ENCODE results near the gene NOP53. TPM values are rescaled to one million over a fixed set of nuclear protein-coding genes. Genes with fewer than 3 reads are reported as not detected.
"Not testable (repeated sequence)": the region's sequence is repeated elsewhere in the genome, so short reads cannot be mapped to it uniquely, and the experiment has no call there.

Gene NOP53
- polyA plus RNA-seq, 1 donor from 2014 or later = 87.0 TPM

DNA sequence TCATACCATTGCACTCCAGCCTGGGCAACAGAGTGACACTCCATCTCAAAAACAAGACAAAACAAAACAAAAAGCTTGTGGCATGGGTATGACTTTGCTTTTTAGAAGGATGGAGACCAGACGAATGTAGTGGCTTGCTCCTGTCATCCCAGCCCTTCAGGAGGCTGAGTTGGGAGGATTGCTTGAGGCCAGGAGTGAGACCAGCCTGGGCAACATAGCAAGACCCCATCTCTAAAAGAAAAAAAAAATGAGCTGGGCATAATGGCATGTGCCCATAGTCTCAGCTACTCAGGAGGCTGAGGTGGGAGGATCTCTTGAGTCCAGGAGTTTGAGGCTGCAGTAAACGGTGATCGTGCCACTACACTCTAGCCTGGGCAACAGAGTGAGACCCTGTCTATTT is 16.8 kb downstream of the NOP53 start:
- no peak overlapping the region for H3K27ac ChIP-seq (ENCODE audit: low read length)
- H3K9ac ChIP-seq (ENCODE audit: low read length) = no peak overlapping the region
- no peak overlapping the region for H3K4me3 ChIP-seq (ENCODE audit: low read length)
- no peaks in the 10 kb centered on the region for H3F3A ChIP-seq (ENCODE audit: insufficient read depth, low read length, poor library complexity, severe bottlenecking)
- no peaks in the 10 kb centered on the region for H3K27me3 ChIP-seq (ENCODE audit: insufficient read depth, low read depth, low read length)
- no peaks in the 10 kb centered on the region for H3K9me2 ChIP-seq (ENCODE audit: insufficient read depth, low read length)
- no peak overlapping the region for H2AFZ ChIP-seq (ENCODE audit: low read depth, low read length)
- H3K36me3 ChIP-seq (ENCODE audit: insufficient read depth, low read length) = no peaks in the 10 kb centered on the region
- H3K79me2 ChIP-seq (replicated peaks; ENCODE audit: insufficient read depth, low read length) = no peaks in the 10 kb centered on the region
- TF ChIP-seq POLR2AphosphoS5 (IDR thresholded peaks at IDR 0.05) (no peak), TAF1 (IDR thresholded peaks at IDR 0.05; ENCODE audit: low read depth) (no peak), RAD21 (conservative IDR thresholded peaks at IDR 0.05) (no peak), EZH2 (IDR thresholded peaks at IDR 0.05; ENCODE audit: borderline replicate concordance, insufficient read depth, low read length, poor library complexity, severe bottlenecking) (no peak), MXI1 (conservative IDR thresholded peaks at IDR 0.05; ENCODE audit: poor library complexity, severe bottlenecking) (no peak), SMC3 (conservative IDR thresholded peaks at IDR 0.05; ENCODE audit: poor library complexity) (no peak), EP300 (conservative IDR thresholded peaks at IDR 0.05; ENCODE audit: poor library complexity, severe bottlenecking) (no peak)
- TF ChIP-seq, protein P1, sequence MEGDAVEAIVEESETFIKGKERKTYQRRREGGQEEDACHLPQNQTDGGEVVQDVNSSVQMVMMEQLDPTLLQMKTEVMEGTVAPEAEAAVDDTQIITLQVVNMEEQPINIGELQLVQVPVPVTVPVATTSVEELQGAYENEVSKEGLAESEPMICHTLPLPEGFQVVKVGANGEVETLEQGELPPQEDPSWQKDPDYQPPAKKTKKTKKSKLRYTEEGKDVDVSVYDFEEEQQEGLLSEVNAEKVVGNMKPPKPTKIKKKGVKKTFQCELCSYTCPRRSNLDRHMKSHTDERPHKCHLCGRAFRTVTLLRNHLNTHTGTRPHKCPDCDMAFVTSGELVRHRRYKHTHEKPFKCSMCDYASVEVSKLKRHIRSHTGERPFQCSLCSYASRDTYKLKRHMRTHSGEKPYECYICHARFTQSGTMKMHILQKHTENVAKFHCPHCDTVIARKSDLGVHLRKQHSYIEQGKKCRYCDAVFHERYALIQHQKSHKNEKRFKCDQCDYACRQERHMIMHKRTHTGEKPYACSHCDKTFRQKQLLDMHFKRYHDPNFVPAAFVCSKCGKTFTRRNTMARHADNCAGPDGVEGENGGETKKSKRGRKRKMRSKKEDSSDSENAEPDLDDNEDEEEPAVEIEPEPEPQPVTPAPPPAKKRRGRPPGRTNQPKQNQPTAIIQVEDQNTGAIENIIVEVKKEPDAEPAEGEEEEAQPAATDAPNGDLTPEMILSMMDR (IDR thresholded peaks at IDR 0.05; ENCODE audit: poor library complexity, severe bottlenecking) = no peak
- TF ChIP-seq, protein P2, sequence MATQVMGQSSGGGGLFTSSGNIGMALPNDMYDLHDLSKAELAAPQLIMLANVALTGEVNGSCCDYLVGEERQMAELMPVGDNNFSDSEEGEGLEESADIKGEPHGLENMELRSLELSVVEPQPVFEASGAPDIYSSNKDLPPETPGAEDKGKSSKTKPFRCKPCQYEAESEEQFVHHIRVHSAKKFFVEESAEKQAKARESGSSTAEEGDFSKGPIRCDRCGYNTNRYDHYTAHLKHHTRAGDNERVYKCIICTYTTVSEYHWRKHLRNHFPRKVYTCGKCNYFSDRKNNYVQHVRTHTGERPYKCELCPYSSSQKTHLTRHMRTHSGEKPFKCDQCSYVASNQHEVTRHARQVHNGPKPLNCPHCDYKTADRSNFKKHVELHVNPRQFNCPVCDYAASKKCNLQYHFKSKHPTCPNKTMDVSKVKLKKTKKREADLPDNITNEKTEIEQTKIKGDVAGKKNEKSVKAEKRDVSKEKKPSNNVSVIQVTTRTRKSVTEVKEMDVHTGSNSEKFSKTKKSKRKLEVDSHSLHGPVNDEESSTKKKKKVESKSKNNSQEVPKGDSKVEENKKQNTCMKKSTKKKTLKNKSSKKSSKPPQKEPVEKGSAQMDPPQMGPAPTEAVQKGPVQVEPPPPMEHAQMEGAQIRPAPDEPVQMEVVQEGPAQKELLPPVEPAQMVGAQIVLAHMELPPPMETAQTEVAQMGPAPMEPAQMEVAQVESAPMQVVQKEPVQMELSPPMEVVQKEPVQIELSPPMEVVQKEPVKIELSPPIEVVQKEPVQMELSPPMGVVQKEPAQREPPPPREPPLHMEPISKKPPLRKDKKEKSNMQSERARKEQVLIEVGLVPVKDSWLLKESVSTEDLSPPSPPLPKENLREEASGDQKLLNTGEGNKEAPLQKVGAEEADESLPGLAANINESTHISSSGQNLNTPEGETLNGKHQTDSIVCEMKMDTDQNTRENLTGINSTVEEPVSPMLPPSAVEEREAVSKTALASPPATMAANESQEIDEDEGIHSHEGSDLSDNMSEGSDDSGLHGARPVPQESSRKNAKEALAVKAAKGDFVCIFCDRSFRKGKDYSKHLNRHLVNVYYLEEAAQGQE (IDR thresholded peaks at IDR 0.05; ENCODE audit: borderline replicate concordance) = no peak
- no peaks in the 10 kb centered on the region for H3K9me3 ChIP-seq (ENCODE audit: low read length)
- no peak overlapping the region for H3K4me2 ChIP-seq (ENCODE audit: low read length)
- H4K20me1 ChIP-seq (ENCODE audit: insufficient read depth) = no peaks in the 10 kb centered on the region

DNA sequence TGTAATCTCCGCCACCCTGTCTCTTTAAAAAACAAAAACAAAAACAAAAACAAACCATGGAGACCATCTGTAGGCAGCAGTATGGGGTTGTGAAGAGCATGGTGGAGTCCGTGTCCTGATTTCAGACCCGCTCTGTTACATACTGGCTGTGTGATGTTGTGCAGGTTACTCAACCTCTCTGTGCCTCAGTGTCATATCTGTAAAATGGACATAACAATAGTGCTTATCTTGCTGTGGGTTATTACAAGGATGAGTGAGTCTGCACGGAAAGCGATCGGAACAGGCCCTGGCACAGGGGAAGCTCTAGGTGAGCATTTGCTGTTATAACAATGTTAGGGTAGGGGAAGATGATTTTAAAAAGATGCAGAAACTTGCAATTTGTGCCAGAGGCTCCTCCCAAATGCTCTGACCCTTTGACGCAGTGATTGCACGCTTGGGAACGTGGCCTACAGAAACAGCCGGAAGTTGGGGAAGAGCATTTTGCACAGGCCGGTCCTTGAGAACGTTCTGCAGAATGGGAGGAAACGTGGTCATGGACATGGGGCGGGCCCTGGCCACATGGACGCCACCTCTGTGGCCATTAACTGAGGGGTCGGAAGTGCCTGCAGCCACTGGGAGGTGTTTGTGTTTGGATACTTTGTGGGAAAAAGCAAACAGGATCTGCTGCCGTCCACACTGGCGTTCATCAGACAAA is 17.4 kb downstream of the NOP53 start:
- Histone ChIP-seq H4K20me1 (ENCODE audit: insufficient read depth) (no peaks in the 10 kb centered on the region), H3F3A (ENCODE audit: insufficient read depth, low read length, poor library complexity, severe bottlenecking) (no peaks in the 10 kb centered on the region), H3K27ac (ENCODE audit: low read length) (no peak overlapping the region), H3K36me3 (ENCODE audit: insufficient read depth, low read length) (no peaks in the 10 kb centered on the region), H2AFZ (ENCODE audit: low read depth, low read length) (no peak overlapping the region), H3K79me2 (replicated peaks; ENCODE audit: insufficient read depth, low read length) (no peaks in the 10 kb centered on the region), H3K27me3 (ENCODE audit: insufficient read depth, low read depth, low read length) (no peaks in the 10 kb centered on the region), H3K9me3 (ENCODE audit: low read length) (no peaks in the 10 kb centered on the region), H3K9ac (ENCODE audit: low read length) (no peak overlapping the region), H3K9me2 (ENCODE audit: insufficient read depth, low read length) (no peaks in the 10 kb centered on the region), H3K4me3 (ENCODE audit: low read length) (no peak overlapping the region), H3K4me2 (ENCODE audit: low read length) (no peak overlapping the region)
- TF ChIP-seq, protein P2 (IDR thresholded peaks at IDR 0.05; ENCODE audit: borderline replicate concordance) = no peak
- TF ChIP-seq TAF1 (IDR thresholded peaks at IDR 0.05; ENCODE audit: low read depth) (no peak), MXI1 (conservative IDR thresholded peaks at IDR 0.05; ENCODE audit: poor library complexity, severe bottlenecking) (no peak), EP300 (conservative IDR thresholded peaks at IDR 0.05; ENCODE audit: poor library complexity, severe bottlenecking) (no peak), SMC3 (conservative IDR thresholded peaks at IDR 0.05; ENCODE audit: poor library complexity) (no peak), EZH2 (IDR thresholded peaks at IDR 0.05; ENCODE audit: borderline replicate concordance, insufficient read depth, low read length, poor library complexity, severe bottlenecking) (no peak), POLR2AphosphoS5 (IDR thresholded peaks at IDR 0.05) (no peak), RAD21 (conservative IDR thresholded peaks at IDR 0.05) (no peak)
- TF ChIP-seq, protein P1 (IDR thresholded peaks at IDR 0.05; ENCODE audit: poor library complexity, severe bottlenecking) = no peak

DNA sequence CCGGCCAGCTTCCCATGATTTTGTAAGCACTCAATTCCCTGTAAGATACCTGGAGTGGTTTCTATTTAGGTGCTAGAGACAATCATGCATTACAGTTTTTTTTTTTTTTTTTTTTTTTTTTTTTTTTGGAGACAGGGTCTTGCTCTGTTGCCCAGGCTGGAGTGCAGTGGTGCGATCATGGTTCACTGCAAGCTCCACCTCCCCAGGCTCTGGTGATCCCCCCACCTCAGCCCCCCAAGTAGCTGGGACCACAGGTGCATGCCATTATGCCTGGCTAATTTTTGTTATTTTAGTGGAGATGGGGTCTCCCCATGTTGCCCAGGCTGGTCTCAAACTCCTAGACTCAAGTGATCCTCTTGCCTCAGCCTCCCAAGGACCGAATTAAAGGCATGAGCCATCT is 19.4 kb downstream of the NOP53 start:
- H3K27me3 ChIP-seq (ENCODE audit: insufficient read depth, low read depth, low read length); H3K9me3 ChIP-seq (ENCODE audit: low read length); H3K4me2 ChIP-seq (ENCODE audit: low read length); H3K79me2 ChIP-seq (replicated peaks; ENCODE audit: insufficient read depth, low read length); H3F3A ChIP-seq (ENCODE audit: insufficient read depth, low read length, poor library complexity, severe bottlenecking); H3K9me2 ChIP-seq (ENCODE audit: insufficient read depth, low read length); H4K20me1 ChIP-seq (ENCODE audit: insufficient read depth); H3K4me3 ChIP-seq (ENCODE audit: low read length); H3K27ac ChIP-seq (ENCODE audit: low read length); H3K36me3 ChIP-seq (ENCODE audit: insufficient read depth, low read length); H2AFZ ChIP-seq (ENCODE audit: low read depth, low read length); H3K9ac ChIP-seq (ENCODE audit: low read length): not testable (repeated sequence)
